Measurements from ENCODE around the gene COA7. TPM values are rescaled to one million over a fixed set of nuclear protein-coding genes. Genes with fewer than 3 reads are reported as not detected.

COA7 gene
- polyA plus RNA-seq, 5 donors: 10.2 to 14.0 (median 12.2) TPM

DNA sequence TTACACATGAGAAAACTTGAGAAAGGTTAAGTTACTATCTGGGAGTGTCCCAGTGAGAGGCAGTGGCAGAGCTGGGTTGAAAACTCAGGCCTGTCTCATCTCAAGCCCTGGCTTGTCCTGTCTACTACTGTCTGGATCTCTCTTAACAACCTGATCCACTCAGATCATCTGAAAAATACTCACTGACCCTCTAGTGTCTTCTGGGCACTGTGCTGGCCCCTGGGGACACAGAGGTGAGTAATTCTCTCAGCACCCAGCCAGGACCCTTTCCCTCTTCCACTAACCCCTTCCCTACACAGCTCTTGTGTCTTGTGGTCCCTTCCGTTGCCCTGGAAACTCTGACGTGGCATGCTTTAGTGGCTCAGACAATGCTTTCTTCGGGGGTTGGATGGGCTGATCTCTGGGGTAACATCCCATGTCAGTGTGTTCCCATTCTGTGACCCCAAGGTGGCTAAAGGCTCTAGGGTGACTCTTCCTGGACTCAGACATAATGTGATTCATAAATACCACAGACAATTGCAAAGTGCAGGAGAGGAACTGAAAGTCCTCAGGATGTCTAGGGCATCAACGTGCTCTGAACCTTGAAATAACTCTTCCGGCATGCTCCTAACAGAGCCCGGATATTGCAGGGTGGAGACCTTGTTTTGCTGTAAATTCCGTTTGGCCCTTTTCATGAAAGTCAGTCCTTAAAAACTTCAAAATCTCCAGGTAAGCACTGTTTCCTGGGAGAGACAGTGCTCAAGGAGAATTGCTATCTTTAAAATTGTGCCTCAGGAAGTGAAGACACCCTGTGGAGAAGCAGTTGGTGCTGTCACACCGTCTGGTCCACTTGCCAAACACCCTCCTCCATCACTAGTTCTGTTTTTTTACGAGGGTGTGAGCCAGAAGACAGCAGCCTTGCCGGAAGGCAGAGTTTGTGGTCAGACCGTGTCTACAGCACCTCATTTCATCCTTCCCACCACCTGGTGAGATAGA lies 61.1 kb downstream of the COA7 start:
- no peak for DNase-seq

DNA sequence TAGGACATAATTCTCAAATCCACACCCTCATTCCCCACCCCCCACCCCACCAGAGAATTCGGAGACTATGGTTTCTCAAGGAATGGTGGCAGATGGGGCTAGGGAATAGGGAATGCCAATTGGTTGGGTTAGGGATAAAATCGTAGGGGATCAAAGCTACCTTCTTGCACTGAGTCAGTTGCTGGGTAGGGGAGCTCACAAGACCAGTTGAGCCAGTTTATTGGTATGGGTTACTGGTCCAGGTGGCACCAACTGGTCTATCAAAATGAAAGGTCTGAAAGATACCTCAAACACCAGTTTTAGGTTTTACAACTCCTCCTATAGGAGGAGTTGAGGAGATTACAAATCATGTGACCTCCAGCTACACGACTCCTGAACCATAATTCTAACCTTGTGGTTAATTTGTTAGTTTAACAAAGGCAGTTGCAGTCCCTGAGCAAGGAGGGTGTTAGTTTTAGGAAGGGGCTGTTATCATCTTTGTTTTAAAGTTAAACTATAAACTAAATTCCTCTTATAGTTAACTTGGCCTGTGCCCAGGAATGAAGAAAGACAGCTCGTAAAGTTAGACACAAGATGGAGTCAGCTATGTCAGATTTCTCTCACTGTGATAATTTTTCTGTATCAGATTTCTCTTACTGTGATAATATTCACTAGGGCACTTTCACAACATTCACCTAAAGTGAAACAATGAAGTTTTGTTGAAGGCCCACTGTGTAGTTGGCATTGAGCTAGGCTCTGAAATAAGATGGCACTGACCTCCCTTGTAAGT lies 62.6 kb downstream of the COA7 start:
- no peak for DNase-seq

Other genes starting within 250 kb of the COA7 start
- gene TUT4, start 145.3 kb downstream of the COA7 start, polyA plus RNA-seq (ENCODE audit: insufficient read depth in 1 of 5, insufficient read length in 5 of 5, low replicate concordance in 1 of 5): 100 to 1,000 TPM in 4 of 5 donors, 10 to 100 TPM in 1; 98.5 to 122 (median 116) TPM
- gene GPX7, start 96.0 kb downstream of the COA7 start, polyA plus RNA-seq (ENCODE audit: insufficient read depth in 1 of 5, insufficient read length in 5 of 5, low replicate concordance in 1 of 5): 100 to 1,000 TPM in 1 of 5 donors, 10 to 100 TPM in 4; 71.9 to 104 (median 83.7) TPM
- 1 to 10 TPM in 2 of 5 donors, under 1 TPM in 3; 0.63 to 1.1 (median 0.76) TPM for gene SHISAL2A, start 65.2 kb downstream of the COA7 start, polyA plus RNA-seq (ENCODE audit: insufficient read depth in 1 of 5, insufficient read length in 5 of 5, low replicate concordance in 1 of 5)
- 10 to 100 TPM; 20.7 to 28.2 (median 25.0) TPM for gene ZYG11B, start 28.1 kb upstream of the COA7 start, polyA plus RNA-seq (ENCODE audit: insufficient read depth in 1 of 5, insufficient read length in 5 of 5, low replicate concordance in 1 of 5)
- under 1 TPM; 0.10 to 0.16 (median 0.14) TPM for gene ZYG11A, start 144.4 kb upstream of the COA7 start, polyA plus RNA-seq (ENCODE audit: insufficient read depth in 1 of 5, insufficient read length in 5 of 5, low replicate concordance in 1 of 5)
- 100 to 1,000 TPM; 107 to 184 (median 137) TPM for gene ECHDC2, start 223.4 kb upstream of the COA7 start, polyA plus RNA-seq (ENCODE audit: insufficient read depth in 1 of 5, insufficient read length in 5 of 5, low replicate concordance in 1 of 5)
- 100 to 1,000 TPM; 133 to 168 (median 157) TPM for gene SCP2, start 228.9 kb upstream of the COA7 start, polyA plus RNA-seq (ENCODE audit: insufficient read depth in 1 of 5, insufficient read length in 5 of 5, low replicate concordance in 1 of 5)

Measured in right lung (tissue), 5 donors.